NCI-H2196 treated with DMSO at 0.1 percent for 48 hours (cell line): ENCODE results near the gene OPCML.

ENCODE experiments used
- DNase-seq: peaks from one replicate; lab custom pipeline; 2025; ENCODE audit not compliant: unreplicated experiment; lab: John Stamatoyannopoulos, UW

The OPCML gene

DNA sequence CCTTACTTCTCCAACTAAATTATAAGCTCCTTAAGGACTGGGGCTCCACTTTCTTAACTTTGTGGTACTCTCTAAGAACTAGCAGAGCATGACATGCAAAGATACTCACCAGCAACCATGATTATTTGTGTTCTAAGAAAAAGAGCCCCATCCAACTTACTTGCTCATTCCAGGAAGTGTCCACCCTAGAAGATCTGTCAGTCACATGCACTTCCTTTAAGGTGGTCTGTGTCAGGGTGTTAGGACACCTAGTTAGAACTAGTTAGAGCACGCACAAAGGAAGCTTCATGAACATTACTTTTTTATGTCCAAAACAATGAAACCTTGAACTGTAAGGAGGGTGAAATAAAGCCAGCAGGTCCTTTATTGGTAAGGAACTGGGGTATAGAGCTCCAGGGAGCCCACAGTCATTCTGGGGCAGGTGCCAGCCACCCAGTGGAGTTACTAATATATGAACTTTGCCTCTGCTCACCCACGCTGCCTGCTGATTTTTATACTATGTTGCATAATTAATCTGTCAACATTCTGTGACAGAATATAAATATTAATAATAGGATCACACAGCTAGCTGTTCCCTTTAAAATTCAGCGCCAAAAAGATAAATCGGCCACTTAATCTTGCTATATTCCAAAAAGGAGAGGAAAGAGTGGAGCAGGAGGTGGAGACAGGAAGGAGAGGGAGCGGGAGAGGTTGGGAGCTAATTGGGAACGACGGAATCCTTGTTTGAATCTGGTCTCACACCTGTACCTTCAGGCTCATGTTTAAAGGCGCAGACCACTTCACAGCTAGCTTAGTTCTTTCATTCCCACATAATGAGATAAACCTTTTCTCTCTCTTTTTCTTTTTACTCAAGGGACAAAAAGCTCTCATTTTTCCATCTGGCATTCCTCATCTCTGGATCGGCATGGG is 755.0 kb downstream of the OPCML start:
- DNase-seq = no peak

DNA sequence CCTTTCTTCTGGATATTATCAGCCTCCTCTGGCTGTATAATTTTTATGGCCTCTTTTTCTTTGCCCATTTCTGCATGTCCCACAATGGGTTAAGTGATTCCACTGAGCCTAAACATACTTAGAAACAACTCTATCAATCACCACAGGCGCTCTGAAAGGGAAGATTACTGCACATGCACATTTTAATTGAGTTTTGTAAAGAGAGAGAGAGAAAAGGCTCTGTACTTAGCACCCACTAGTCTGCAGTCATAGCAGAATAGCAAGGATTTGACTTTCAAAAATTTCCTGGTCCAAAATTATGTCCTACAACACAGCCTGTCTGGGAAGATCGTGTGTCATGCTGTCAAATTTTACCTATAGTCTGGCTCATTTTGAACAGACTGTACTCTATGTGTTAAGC is 758.5 kb downstream of the OPCML start:
- DNase-seq = no peak

DNA sequence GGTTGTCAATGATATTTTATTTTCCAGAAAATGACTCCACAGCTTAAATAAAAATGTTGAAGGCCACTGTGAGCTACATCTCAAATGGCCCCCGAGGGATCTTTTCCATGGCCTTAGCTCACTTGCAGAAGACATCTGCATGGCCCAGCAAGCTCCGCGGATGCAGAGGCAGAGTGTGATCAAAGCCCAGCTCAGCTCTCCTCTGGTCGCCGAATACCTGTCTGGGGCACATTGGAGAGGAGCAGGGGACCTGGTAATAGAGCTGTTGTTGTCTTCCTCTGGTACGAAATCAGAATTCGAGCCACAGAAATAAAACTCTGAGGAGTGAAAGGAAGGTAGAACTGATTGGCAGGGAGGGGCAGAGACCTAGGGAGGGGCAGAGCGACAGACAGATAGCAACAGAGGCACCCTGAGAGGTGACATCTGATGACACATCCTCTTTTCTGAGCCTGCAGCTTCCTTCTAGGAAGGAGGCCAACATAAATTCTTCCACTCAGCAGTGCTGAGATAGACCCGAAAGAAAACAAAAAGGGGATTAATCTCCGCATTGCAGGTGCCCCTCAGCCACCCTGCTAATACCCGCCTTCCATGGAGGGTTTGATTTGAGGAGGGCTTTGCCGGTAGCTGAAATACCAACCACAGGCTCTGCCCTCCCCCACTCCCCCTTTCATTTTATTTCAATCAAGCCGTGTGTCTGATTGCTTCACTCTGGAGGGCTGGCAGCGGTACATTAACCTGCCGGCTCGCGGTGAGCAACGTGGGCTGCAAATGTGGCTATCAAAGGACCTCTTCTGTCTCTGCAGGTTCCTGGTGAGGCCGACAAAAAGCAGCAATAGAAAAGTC is 759.4 kb downstream of the OPCML start:
- DNase-seq = no peak

DNA sequence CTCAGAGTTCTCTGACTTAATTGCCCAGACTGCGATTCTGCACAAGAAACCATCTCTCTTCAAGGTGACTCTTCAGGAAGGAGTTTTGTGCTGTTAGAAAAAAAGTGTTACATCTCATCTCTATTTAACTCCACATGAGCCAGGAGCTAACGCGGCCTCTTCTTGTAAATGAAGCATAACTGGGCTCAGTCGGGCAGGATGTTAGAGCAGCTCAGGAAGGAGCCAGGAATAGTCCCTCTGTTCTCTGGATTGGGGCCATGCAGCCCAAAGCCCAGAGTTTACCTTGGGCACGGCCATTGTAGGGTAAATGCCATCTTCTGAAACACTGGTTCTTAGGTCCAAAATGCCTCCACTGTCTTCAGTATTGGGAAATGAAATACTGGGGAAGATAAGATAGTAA is 760.6 kb downstream of the OPCML start:
- DNase-seq = no peak

DNA sequence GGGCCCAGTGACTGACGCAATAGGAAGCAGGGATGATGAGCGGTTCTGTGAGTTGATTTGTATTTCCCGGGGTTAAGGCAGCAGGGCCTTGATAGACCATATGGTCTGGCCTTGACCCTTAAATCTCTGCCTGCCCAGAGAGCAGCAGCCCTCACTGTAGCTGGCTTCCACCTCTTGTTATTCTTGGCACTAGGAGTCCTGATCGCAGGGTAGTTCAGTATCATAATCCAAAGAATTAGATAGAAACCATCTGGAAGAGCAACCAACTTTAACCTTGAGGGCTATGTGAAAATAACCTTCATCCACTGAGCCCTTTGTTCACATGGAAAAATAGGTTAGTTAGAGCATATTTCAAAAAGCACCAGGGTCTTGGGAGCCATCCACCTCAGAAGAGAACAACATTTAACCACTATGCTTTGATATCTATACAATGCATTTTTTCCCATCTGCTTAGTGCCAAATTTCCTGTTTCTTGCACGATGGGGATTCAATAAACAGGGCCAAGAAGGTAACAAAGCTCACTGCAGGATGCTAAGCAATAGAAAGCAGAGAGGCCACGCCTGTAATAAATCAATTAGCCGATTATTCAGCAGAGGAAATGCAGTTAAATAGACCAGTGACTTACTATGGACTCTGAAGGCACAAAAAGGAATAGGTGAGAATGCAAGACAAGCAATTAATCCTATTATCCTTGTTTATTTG is 761.3 kb downstream of the OPCML start:
- no peak for DNase-seq

DNA sequence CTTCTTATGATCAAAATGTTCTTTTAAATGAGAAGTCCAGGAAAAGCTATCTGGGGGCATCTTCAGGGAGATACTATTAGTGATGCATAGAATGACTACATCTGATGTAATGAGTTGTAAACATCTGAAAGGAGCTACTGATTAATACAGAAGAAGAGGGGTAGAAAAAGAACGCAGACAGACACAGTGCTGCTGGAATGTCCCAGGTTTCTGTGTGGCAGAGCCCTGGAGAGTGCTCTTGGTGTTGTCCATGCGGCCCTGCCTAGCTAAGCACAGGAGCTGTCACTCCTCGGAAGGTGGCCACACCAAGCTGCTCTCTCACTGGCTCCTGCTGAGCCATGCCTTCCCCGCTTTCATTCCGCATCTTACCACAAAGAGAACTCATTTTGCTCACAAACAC is 768.8 kb downstream of the OPCML start:
- DNase-seq = no peak

DNA sequence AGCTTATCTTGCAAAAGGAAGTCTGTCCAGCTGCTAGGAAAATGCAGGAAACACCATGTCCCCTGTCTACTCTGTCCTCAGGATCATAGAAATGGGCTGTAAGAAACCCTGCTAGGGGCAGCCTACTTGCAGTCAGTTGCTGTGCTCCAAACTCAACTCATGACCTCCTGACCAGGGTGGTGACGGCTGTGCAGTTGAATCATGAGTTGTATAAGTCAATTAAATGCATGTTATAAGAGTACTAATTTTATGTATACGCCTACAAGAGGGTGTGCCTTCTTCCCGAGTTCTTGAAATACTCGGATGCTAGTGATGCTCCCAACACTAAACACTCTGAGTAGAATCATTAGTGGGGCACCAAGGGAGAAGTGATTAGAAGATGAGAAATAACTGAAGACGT is 776.4 kb downstream of the OPCML start:
- no peak for DNase-seq

DNA sequence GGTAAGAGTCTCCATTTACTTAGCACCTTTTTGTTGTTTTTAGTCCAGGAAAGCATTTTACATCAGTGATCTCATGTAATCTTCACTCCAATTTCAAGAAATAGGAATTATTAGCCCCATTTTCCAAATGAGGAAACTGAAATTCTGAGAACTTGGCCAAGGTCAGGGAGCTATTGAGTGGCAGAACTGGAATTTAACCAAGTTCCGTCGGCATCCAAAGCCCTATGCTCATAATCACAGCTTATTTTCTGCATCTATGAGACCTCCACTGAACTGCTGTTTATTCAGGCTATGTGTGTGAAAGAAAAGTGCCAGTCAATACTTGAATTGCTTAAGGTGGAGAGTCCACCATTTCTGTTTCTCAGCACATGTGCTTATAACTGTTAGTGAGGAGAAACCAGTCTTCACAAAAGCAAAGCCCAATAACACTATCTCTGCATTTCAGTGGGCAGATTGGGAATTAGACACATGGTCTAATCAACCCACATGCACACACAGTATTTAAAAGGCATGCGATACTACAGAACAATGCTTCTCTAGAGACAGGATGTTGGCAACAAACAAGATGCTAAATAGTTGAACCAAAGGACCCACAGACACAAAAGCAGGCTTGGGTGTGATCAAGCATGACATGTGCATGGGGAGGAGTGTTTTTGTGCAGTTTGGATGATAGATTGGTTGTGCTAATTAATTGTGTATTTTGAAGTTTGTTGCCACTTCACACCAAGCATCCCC is 780.6 kb downstream of the OPCML start:
- no peak for DNase-seq

DNA sequence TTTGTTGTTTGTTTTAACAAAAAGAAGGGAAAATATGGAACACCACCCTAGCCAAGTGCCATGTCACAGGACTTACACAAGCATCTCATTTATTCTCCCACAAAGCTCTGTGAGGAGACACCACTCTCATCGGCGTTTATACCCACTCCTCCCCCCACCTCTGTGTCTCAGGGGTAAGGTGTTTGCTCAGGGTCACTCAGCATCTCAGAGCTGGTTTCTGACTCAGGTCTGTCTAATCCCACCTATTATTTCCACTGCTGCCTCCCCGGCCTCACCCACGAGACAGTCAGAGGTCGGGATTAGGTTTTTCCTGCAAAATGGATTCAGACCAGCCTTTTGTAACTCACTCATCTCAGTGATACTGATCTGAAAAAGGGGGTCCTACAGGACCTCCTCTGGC is 786.0 kb downstream of the OPCML start:
- DNase-seq = no peak

DNA sequence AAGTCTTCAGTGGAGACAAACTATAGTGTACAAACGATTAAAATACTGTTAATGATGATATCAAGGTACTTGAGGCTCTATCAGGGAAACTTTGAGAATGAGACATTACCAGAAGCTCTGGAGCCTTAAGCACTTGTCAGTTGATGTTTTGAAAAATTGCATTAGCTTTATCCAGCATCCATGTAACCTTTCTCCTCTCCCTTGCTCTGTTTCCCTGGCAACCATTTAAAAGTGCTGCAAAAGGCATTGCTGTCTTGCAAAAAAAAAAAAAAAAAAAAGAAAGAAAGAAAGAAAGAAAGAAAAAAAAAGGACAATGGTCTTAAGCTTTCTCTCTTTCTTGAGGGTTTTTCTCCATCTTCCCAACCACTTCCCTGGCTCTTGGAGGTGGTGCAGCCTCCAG is 787.0 kb downstream of the OPCML start:
- DNase-seq = no peak

DNA sequence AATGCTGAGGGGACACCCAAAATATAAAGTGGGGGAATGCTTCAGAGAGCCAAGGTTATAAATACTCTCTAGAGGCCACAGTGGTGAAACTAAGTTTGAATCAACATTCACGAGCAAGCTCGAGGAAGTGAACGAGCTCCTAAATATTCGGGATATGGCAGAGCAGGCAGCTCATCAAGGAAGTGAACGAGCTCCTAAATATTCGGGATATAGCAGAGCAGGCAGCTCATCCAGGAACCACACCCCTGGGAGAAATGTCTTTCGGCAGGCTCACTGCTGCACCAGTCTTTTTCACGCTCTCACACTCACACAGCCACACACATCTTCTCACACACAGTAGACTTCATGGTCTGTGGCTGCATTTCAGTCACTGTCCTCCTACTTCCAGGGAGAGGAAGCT is 787.5 kb downstream of the OPCML start:
- DNase-seq = no peak

DNA sequence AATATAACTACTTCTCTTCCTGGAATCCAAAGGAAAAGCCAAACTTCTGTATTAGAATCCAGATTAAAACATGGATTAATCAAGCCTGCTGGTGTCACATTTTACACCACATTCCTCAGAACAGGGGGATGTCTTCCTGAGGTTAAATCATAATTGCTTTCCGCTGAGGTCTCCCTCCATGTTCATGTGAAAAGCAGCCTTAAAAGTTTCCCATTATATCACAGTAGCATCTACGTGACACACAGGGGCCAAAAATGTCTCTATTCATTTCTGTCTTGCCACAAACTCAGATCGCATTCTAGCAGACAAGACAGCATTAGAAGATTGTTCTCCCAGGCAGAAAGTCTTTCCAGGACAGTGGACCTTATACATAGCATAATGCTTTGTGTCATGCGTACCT is 788.7 kb downstream of the OPCML start:
- DNase-seq = no peak

DNA sequence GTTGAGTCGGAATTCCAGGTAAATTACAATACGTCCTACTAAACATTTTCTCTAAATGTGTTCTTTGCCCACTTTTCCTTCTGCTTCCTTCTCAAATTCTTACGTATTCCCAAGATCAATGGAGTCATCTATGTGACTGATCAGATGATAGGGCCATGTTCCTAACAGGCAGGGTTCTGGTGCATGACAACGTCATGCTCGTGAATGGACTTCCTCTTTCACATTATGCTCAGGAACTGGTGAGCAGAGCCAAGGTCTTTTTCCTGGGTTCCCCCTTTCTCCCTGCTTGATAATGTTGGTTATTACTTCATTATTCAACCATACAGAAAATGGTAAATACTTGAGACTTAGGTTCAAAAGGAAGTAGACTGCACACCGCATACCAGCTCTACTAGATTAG is 789.4 kb downstream of the OPCML start:
- no peak for DNase-seq

DNA sequence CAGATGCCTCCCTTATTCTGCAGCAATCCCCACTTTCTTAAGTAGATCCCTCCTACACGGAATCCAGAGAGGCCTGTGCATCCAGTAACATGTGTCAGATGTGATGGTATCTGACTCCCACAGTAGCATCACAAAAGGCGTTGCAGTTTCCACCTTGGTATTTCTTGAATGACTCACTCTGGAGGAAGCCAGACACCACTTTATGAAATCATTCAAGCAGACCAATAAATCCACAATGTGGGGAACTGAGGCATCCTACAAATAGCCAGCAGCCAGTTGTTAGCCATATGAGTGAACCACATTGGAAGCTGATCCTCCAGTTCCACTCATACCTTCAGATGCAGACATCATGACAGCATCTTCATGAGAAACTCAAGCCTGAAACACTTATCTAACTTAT is 798.1 kb downstream of the OPCML start:
- DNase-seq = no peak

DNA sequence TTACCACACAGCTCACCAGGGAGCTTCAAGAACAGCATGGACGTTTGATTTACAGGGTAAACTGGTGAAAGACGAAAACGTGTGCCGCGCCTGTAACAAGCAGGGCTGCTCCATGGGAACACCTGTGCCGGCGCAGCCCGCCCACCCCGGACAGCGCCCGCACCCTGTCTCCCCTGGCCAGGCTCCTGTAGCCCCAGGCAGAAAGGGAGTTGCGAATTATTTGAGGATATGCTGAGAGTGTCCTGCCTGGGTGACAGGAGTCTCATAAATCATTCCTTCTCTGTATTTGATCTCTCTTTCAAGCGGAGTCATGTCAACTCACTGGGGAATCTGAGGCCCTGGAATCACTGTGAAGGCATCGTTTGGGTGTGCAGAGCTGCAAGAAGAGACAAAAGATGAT is 804.3 kb downstream of the OPCML start:
- DNase-seq = no peak

DNA sequence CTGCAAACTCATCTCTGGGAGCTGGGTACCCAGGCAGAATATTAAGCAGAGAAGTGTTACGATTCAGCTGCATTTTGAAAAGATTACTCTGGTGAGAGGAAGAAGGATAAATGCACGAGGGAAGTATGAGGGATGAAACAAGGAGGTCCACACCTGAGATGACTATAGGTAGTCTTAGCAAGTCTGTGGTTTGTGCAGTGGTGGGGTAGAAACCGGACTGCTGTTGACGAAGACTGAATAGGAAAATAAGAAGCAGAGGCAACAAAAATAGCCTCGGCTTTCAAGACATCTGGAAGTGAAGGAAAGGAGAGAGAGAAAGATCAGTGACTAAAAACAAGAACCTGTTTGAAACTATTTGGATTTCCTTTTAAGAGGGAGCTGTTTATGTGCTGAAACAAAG is 810.8 kb downstream of the OPCML start:
- DNase-seq = no peak

DNA sequence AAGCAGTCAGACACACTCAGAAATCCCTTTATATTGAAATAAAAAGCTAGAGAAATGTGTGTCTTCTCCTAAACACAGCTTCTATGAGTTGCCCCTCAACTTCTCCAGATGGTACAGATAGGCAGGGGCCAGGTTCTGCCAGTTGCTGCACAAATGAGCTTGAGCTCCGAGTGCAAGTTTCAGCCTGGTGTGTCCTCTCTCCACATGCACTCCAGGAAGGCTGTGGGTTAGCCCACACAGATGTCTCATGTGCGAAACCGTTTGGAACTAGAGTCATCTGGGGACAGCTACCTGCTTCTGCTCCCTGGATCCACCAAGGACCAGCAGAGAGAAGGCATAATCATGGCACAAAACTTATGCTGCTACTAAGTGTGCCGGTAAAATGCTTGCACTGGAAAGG is 812.6 kb downstream of the OPCML start:
- no peak for DNase-seq

DNA sequence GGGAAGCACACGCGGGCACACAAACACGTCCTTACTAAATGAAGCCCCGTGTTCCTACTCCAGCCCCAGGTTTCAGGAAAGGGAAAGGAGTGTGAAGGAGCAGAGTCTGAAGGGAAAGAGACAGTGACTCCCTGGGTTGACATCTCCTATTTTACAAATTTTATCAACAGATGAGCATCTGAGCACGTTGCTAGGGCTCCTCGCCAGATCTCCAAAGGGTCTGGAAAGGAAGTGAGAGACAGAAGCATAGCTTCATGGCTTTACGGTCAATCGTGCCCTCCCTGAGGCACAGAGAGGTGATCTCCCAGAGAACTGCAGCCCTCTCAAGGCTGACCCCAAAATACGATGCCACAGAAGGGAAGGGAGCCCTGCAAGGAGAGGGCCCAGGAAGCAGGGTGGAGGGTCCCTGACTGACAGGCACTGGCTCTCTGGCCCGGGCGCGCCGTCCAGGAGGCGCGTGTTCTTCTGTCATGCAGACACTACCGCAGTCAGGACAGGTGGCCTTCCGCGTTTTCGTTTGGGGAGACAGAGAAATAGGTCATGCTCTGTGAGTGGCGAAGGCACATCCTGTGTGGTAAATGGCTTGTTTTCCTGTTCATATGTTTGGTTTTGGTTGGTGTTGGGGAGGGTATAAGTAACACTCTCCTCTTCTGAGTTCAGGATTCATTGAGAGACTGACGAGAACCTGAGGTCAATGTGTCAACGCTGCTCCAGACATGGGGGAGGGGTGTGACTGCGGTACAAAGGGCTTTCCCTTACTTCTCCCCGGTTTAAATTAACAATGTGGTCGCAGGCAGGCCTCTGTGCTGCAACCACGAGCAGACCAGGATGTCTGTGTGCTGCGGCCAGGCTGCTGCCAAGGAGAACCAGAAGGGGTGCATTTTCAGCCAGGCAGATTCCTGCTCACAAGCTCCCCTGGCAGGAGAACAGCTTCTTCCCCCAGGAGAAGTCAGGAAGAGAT is 813.3 kb downstream of the OPCML start:
- no peak for DNase-seq

DNA sequence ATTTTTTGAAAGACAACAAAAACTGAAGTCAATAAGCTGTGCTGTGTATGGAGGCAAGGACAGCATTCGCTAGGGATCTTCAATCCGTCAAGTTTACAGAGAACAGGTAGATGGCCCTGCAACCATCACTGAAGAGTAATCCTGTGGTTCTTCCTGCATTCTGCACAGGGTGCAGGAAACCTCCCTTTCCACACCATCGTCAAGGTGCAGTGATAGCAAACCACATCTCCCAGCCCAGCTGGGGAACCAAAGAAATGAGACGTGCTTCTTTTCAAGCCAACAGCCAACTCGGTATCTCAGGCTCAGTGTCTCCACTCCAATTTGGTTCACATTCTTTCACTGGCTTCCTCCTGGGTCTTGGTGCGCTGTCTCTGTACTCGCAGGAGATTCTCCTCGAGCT is 814.5 kb downstream of the OPCML start:
- DNase-seq = no peak

DNA sequence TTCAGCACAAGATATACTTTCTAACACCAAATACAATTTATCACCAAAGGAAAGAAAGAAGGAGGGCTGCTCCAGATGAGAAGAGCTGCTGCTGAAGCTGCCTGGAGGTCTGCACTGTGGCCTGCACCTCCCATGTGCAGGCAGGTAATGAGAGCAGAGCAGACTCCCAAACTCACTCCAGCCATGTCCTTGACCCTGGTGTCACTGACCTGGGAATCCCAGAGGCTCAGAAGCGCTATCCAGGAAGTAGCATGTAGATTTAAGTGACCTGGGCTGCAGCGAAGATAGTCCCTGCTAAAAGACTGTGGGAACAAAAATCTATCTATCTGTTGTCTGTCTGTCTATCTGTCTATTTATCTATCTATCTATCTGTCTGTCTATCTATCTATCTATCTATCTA is 816.3 kb downstream of the OPCML start:
- DNase-seq = no peak
